KG1 (cell line): ENCODE data around the gene NIP7.
A peak's percentile ranks its signal among the peaks of the same experiment; 100 is the strongest.

Experiments used
- DNase-seq: peaks from one replicate; lab custom pipeline; 2025; lab: John Stamatoyannopoulos, UW

The NIP7 gene

GRCh38 chr16:69318911-69319289 is 20.7 kb upstream of the NIP7 start:
- DNase-seq: no peak

GRCh38 chr16:69319381-69319780 is 20.2 kb upstream of the NIP7 start:
- DNase-seq: no peak

DNA sequence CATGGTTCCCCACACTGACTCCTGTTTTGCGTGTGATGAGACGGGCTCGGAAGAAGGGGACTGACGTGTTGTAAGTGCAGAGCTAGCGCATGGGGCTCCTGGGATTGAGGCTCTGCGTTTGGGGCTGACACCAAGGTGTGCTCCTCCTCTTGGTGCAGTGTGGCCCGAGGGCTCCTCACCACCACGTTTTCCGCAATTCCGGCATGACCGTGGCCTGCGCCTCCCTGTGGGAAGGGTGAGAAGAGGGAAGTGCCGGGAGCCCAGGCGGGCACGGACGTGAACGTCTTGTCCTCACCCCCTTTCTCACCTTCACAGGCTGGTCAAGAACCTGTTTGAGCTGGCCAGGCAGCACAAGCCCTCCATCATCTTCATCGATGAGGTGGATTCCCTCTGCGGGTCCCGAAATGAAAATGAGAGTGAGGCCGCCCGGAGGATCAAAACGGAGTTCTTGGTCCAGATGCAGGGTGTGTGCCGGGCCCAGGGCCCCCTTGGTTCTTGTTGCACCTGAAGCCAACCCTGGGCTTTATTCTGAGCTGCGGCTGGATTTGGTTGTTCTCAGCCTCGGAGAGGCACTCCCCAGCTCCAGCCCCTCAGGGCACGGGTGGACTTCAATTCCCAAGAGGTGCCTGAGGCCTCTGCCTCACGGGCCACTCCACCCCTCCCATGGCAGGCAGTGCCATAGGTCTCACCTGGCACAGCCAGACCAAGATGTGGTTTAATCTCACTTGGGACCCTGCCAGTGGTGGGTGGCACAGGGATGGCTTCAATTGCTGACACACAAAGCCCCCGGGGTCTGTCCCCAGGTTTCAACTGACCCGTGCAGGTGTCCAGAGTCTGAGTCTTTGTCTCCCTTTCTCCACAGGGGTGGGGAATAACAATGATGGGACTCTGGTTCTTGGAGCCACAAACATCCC is 19.5 kb upstream of the NIP7 start:
- DNase-seq: no peak

DNA sequence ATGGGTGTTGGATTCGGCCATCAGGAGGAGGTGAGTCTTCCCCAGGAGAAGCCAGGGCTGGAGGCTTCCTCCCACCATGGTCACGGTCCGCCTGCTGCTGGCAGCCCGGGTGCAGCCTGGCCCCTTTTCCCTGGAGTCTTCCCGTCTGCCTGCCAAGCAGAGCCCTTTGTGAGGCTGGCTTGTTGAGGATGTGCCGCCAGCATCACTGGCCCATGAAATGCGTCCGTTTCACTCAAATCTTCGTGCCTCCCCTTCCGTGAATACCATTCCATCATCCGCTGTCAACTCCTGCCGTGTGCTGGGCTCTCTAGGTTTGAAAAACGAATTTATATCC is 18.9 kb upstream of the NIP7 start:
- DNase-seq: no peak

DNA sequence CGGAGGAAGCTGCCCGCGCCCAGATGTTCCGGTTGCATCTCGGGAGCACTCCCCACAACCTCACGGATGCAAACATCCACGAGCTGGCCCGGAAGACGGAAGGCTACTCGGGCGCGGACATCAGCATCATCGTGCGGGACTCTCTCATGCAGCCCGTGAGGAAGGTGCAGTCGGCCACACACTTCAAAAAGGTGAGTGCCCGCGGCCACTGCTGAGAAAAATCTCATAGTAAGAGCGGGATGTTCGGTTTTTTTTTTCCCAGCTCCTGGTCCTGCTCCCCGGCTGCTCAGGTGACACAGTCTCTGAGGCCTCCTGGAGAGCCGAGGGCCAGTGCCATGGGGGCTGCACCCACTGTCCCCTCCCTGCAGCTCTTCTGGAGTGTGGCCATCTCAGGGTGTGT is 18.5 kb upstream of the NIP7 start:
- DNase-seq: no peak

DNA sequence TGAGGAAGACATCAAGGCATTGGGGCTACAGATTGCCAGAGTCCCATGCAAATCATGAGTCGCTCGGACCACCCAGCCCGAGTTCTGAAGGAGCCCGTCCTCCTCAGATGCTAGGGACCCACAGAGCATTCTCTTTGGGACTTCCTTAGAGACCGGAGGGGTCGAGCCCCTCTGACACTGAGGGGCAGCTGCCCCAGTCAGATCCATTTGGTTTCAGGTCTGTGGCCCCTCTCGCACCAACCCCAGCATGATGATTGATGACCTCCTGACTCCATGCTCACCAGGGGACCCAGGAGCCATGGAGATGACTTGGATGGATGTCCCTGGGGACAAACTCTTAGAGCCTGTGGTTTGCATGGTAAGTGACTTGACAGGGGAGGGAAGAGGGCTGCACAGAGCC is 17.2 kb upstream of the NIP7 start:
- no peak for DNase-seq

DNA sequence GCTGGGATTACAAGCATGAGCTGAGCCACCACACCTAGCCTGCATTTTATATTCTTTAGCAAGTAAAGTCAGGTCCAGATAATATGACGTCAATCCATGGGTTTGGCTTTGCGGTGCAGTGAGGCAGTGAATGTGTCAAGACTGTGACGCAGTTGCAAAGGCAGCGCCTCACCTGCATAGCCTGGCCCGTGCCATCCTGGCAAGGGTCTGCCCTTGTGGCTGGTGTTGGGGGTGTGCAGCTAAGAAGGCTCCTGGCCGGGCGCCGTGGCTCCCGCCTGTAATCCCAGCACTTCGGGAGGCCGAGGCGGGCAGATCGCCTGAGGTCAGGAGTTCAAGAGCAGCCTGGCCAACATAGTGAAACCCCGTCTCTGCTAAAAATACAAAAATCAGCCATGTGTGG is 16.2 kb upstream of the NIP7 start:
- DNase-seq: no peak

DNA sequence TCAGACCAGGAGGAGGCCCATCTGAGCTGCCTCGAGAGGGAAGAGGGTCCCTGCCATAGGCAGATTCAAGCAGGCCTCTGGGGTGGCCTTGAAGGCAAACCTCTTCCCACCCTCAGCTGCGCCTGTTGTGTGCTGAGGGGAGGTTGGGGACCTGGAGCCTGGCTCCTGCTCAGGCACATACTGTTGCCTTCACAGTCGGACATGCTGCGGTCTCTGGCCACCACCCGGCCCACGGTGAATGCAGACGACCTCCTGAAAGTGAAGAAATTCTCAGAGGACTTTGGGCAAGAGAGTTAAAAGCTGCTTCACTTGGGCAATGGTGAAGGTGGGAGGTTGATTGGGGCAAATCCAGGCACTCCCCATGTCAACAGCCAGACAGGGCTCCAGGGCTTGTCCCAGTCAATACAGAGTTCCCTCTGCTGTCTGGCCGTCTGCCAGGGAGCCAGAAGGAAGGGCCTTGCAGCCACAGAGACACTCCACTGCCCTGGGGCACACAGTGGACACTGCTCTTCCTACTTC is 15.5 kb upstream of the NIP7 start:
- no peak for DNase-seq

DNA sequence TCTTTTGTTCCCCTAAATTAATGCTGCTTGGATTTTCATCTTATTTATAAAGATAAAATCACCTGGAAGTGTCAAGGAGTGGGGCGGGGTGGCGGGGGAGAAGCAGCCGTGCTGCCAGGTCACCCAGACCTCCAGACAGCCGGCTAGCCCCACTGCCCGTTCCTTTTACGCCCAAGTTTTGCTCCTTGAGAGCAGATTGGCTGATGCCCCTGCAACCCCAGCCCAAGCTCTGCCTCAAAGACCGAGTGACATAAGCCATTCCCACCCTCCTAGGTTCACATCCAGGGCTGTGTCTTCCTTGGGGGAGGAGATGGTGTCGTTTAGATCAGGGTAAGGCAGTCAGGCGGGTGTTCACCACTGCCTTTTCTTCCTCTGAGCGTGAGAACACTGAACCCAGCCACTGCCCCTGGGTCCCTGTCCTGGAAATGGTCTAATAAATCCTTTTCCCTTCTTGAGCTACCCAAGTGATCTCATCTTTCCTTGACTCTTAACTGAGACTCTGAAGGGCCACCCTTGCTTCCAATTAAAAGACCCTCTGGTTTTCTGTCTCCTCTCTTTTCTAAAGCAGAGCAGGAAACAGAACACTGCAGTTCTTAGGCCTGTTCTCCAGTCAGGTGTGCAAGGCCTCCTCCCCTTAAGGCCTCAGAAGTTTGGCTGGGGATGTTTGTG is 14.9 kb upstream of the NIP7 start:
- DNase-seq: no peak

GRCh38 chr16:69325784-69326171 is 13.8 kb upstream of the NIP7 start:
- DNase-seq: no peak

GRCh38 chr16:69326172-69326873 is 13.2 kb upstream of the NIP7 start:
- DNase-seq: no peak

DNA sequence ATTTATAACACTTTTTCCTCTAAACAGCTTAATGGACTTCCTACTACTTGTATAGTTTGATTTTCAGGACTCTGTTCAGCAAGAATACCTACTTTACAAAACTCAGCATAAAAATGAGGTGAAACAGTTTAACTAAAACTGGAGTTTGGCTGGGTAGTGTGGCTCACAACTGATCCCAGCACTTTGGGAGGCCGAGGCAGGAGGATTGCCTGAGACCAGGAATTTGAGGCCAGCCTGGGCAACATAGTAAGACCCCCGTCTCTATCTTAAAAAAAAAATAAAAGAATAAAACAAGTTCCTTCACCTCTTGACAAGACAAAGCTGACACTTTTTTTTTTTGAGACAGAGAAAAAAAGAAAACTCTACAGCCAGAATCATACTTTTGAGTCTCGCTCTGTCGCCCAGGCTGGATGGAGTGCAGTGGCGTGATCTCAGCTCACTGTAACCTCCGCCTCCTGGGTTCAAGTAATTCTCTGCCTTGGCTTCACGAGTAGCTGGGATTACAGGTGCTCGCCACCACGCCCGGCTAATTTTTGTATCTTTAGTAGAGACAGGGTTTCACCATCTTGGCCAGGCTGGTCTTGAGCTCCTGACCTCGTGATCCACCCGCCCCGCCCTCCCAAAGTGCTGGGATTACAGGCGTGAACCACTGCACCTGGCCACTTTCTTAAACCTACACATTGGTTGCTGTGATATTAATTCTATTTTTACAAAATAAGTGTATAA is 11.8 kb upstream of the NIP7 start:
- DNase-seq: no peak

DNA sequence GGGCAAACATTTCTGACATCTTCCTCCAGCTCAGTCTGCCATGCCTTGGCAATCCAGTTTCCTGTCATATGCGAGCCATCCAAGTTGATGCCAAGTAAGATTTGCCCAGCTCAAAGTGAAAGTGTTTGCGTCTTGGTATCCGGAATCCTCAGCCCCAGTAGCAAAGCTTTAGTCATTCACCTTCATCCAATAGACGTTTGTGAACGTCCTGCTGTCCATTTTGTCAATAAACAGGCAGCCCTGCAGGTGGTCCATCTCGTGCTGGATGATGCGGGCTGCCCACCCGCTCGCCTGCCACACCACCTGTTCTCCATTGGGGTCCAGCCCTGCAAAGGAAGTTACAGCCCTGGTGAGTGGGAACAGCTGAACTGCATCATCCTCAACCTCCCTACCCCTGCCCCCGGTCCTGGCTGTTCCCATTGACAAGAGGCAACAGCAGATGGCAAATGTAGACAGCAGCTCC is 10.7 kb upstream of the NIP7 start:
- no peak for DNase-seq

DNA sequence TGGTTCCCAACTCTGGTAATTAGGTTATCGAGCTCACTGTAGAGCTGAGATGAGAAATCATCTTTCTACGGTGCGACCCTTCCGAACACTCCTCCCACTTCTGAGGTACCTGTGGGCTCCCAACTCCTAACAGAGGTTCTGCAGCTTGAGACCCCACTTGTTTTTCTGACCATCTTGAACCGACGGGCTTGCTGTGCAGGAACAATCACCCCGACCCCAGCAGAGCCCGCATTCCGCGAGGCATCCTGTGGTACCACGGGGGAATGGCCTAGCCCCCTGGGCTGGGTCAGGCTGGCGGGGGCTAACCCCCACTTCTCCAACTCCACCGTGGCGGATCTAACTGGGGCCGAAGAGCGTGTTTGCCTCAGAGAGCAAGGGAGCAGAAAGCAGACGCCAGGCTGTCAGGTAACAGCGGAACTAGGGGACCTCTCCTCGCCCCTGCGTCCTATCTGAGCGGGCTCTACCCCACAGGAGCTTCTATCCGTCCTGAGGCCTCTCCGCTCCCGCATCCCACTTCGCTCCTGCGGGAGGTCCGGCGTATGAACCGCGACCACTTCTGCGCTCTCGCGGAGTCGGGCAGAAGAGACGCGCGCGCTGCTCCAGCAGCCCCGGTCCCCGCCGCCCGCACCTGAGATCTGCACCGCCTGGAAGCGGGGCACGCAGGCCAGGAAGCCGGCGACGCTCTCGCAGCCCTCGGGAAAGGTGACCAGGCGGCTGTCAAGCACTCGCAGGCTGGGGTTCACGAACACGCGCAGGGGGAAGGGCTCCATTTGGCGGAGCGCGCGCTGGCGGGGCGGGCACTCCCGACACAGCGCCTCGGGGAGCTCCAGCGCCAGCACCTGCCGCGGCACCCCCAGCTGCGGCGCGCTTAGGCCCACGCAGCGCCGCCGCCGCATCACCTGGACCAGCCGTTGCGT is 9.9 kb upstream of the NIP7 start:
- no peak for DNase-seq

- peak; percentile 68 for DNase-seq
Measured at GRCh38 chr16:69330286-69331109, 9.1 kb upstream of the NIP7 start, which contains the start of gene PDF. Gene PDF, minus strand, starts transcription at chr16:69330588. Its CDS starts 18 bp downstream, at chr16:69330570.

DNA sequence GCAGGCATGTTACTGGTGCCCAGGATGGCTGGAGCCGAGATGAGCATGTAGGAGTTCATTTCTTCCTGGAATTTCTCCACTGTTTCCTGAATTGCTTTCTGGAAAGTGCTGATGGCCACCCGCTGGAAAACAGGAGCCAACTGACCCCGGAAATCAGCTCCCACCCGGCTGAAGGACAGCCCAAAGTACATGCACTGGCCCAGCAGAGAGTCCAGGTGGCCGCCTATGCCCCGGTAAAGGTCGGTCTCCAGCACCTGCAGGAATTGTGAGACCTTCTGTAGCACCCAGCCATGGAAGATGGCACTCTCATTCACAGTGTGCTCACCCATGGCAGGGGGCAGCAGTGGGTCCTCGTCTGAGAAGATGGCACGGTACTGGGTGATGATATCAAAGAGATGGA is 4.9 kb upstream of the NIP7 start:
- DNase-seq: no peak

GRCh38 chr16:69338557-69339288 is 849 bp upstream of the NIP7 start:
- DNase-seq: no peak

DNA sequence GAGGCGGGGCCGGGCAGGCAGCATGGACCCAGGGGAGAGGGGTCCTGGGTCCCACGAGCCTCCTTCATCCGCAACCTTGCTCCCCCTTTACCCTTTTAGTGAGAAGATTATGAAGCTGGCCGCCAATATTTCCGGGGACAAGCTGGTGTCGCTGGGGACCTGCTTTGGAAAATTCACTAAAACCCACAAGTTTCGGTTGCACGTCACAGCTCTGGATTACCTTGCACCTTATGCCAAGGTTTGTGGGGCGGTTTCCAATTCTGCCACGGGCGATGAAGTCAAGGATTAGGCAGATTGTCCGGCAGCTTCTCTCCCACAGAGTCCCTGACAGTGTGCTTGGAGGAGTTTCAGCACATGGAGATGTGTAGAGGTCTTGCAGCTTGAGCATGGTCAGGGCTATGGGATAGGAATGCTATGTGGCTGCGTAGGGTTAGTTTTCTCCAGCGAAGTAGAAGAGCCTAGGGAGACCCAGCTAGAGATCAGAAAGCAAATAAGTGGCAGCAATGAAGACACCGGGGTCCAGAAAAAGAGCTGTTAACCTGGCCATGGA is 598 bp downstream of the NIP7 start:
- no peak for DNase-seq

GRCh38 chr16:69344171-69344570 is 4.6 kb downstream of the NIP7 start:
- DNase-seq: no peak
